ENCODE data around the gene HYAL3.
"Not testable (repeated sequence)": the region's sequence is repeated elsewhere in the genome, so short reads cannot be mapped to it uniquely, and the experiment has no call there.

HYAL3 gene

GRCh38 chr3:50316657-50317242 is 17.5 kb upstream of the HYAL3 start:
- DNase-seq (ENCODE audit: low read depth in 2 of 2, low spot score in 1 of 2) = no peak

- DNase-seq (ENCODE audit: low read depth in 2 of 2, low spot score in 1 of 2) = no peak
These were observed 15.6 kb upstream of the HYAL3 start for GRCh38 chr3:50314816-50315215.

GRCh38 chr3:50314342-50314741 is 15.1 kb upstream of the HYAL3 start:
- DNase-seq (ENCODE audit: low read depth in 2 of 2, low spot score in 1 of 2) = no peak

GRCh38 chr3:50312041-50312440 is 12.8 kb upstream of the HYAL3 start:
- DNase-seq (ENCODE audit: low read depth in 2 of 2, low spot score in 1 of 2) = not testable (repeated sequence)

GRCh38 chr3:50304601-50305000 is 5.4 kb upstream of the HYAL3 start:
- DNase-seq (ENCODE audit: low read depth in 2 of 2, low spot score in 1 of 2) = no peak

GRCh38 chr3:50303013-50303815 is 4.0 kb upstream of the HYAL3 start, which contains the start of gene HYAL1:
HYAL1 (minus strand) TSS chr3:50303574; CDS start chr3:50302956, 618 bp downstream.
- no peak for DNase-seq (ENCODE audit: low read depth in 2 of 2, low spot score in 1 of 2)

GRCh38 chr3:50302095-50303012 is 3.1 kb upstream of the HYAL3 start:
- DNase-seq (ENCODE audit: low read depth in 2 of 2, low spot score in 1 of 2) = no peak

- no peak for DNase-seq (ENCODE audit: low read depth in 2 of 2, low spot score in 1 of 2)
These were observed 1.6 kb upstream of the HYAL3 start for GRCh38 chr3:50300681-50301254.

- DNase-seq (ENCODE audit: low read depth in 2 of 2, low spot score in 1 of 2) = no peak
These were observed 900 bp upstream of the HYAL3 start for GRCh38 chr3:50299929-50300680.

- no peak for DNase-seq (ENCODE audit: low read depth in 2 of 2, low spot score in 1 of 2)
These were observed 378 bp upstream of the HYAL3 start for GRCh38 chr3:50299638-50299928.

GRCh38 chr3:50297896-50298725 is 1.1 kb downstream of the HYAL3 start:
- no peak for DNase-seq (ENCODE audit: low read depth in 2 of 2, low spot score in 1 of 2)

GRCh38 chr3:50297384-50297775 is 1.8 kb downstream of the HYAL3 start:
- DNase-seq (ENCODE audit: low read depth in 2 of 2, low spot score in 1 of 2) = no peak

GRCh38 chr3:50296721-50297383 is 2.4 kb downstream of the HYAL3 start:
- DNase-seq (ENCODE audit: low read depth in 2 of 2, low spot score in 1 of 2) = no peak

- DNase-seq (ENCODE audit: low read depth in 2 of 2, low spot score in 1 of 2) = no peak
These were observed 3.4 kb downstream of the HYAL3 start for GRCh38 chr3:50295553-50296431.

GRCh38 chr3:50294492-50295403 is 4.5 kb downstream of the HYAL3 start:
- DNase-seq (ENCODE audit: low read depth in 2 of 2, low spot score in 1 of 2) = no peak

- DNase-seq (ENCODE audit: low read depth in 2 of 2, low spot score in 1 of 2) = no peak
These were observed 5.1 kb downstream of the HYAL3 start for GRCh38 chr3:50294089-50294488.

GRCh38 chr3:50293079-50293801 is 6.0 kb downstream of the HYAL3 start:
- no peak for DNase-seq (ENCODE audit: low read depth in 2 of 2, low spot score in 1 of 2)
